Uterus (tissue), 2 donors: ENCODE data around the gene WNT5B.

Experiments
- POLR2A ChIP-seq, 2 donors: fragments of 450-650 bp; IDR thresholded peaks; one replicate each; pipeline ENCODE4 v1.6.1; 2016; ENCODE audit warnings: antibody characterized with exemption in 2 of 2, mild to moderate bottlenecking in 1 of 2, moderate library complexity in 1 of 2
- TF ChIP-seq, protein P1 (sequence below), 4 experiments: fragments of 200-600 bp in 2 of 4; fragments of 450-650 bp in 2 of 4; sonication (generic) in 2 of 4; IDR thresholded peaks; one replicate each; pipeline ENCODE4 v1.5.1; 2016 to 2019; ENCODE audit warnings: antibody characterized with exemption in 4 of 4, mild to moderate bottlenecking in 2 of 4, moderate library complexity in 1 of 4

DNA sequence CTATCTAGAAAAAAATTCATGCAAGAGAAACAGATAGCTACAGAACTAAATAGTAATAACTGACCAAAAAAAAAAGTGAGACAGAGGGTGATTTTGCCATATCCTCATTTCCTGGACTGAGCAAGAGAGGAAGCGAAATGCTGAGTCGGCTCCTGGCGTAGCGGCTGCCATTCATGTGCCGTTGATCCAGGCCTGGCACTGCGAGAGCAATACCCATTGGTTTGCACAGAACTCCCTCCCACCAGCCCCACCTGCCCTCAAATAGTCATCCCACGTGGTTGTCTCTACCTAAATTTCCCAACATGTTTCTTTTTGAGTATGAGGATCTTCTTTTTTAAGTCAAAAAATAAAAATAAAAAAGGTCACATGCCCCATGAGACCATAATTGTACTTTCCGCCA lies 9.4 kb upstream of the WNT5B start:
- no peak for TF ChIP-seq POLR2A (IDR thresholded peaks at IDR 0.05)
- TF ChIP-seq, protein P1, sequence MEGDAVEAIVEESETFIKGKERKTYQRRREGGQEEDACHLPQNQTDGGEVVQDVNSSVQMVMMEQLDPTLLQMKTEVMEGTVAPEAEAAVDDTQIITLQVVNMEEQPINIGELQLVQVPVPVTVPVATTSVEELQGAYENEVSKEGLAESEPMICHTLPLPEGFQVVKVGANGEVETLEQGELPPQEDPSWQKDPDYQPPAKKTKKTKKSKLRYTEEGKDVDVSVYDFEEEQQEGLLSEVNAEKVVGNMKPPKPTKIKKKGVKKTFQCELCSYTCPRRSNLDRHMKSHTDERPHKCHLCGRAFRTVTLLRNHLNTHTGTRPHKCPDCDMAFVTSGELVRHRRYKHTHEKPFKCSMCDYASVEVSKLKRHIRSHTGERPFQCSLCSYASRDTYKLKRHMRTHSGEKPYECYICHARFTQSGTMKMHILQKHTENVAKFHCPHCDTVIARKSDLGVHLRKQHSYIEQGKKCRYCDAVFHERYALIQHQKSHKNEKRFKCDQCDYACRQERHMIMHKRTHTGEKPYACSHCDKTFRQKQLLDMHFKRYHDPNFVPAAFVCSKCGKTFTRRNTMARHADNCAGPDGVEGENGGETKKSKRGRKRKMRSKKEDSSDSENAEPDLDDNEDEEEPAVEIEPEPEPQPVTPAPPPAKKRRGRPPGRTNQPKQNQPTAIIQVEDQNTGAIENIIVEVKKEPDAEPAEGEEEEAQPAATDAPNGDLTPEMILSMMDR (IDR thresholded peaks at IDR 0.05), result no peak
